Prostate gland (tissue), 2 donors: ENCODE results near the gene TECPR2. TPM values are rescaled to one million over a fixed set of nuclear protein-coding genes. Genes with fewer than 3 reads are reported as not detected.

Source experiments
- DNase-seq: peaks from one replicate; pipeline ENCODE4 v3.0.0-alpha.2; 2019; ENCODE audit warnings: low spot score
- H3K27ac ChIP-seq, 2 donors: fragments of 200-600 bp; sonication (generic); 2 replicates each; pipeline ENCODE4 v1.5.1; 2017 to 2019
- H3K27me3 ChIP-seq: fragments of 200-600 bp; sonication (generic); replicated peaks from 2 replicates; pipeline ENCODE4 v1.5.1; 2019; ENCODE audit not compliant: insufficient read depth
- H3K36me3 ChIP-seq, 2 donors: fragments of 200-600 bp; sonication (generic); 1 replicate in 1 of 2; 2 replicates in 1 of 2; pipeline versions ENCODE4 v1.5.1 to v1.8.1; 2017 to 2019
- H3K4me1 ChIP-seq: fragments of 200-600 bp; sonication (generic); replicated peaks from 2 replicates; pipeline ENCODE4 v1.5.1; 2019
- H3K4me3 ChIP-seq, 2 donors: fragments of 200-600 bp; sonication (generic); 2 replicates each; pipeline ENCODE4 v1.5.1; 2017 to 2019
- H3K9me3 ChIP-seq: fragments of 200-600 bp; sonication (generic); 2 replicates; pipeline ENCODE4 v1.5.1; 2017
- POLR2A ChIP-seq: fragments of 450-650 bp; IDR thresholded peaks from one replicate; pipeline ENCODE4 v1.6.1; 2016; ENCODE audit warnings: antibody characterized with exemption, mild to moderate bottlenecking
- POLR2AphosphoS5 ChIP-seq: sonication (generic); formaldehyde crosslinking; IDR thresholded peaks from one replicate; pipeline ENCODE4 v1.6.1; 2017; ENCODE audit warnings: antibody characterized with exemption
- WGBS: methylation state at CpG from one replicate; pipeline ENCODE4 v1.1.5; 2018; 5-methylcytosine and 5-hydroxymethylcytosine counted together
- intact Hi-C: fragments of 100-400 bp; cut with DNase I; formaldehyde crosslinking; loops from one replicate; pipeline ENCODE4 v1.14.2; 2022
- total RNA-seq, 2 donors: library from RNA; depleted of rRNA; stranded (reverse); fragments of >200 nt; gene quantifications; one replicate each; pipeline ENCODE4 v1.1.0, GENCODE V29; 2016
- TF ChIP-seq, protein P1 (sequence below), 4 experiments: fragments of 200-600 bp in 2 of 4; fragments of 450-650 bp in 2 of 4; sonication (generic) in 2 of 4; IDR thresholded peaks; 1 replicate in 3 of 4; 2 replicates in 1 of 4; pipeline ENCODE4 v1.5.1; 2016 to 2019; ENCODE audit warnings: antibody characterized with exemption in 4 of 4, mild to moderate bottlenecking in 2 of 4, moderate library complexity in 2 of 4

The TECPR2 gene
- total RNA-seq, 2 donors from 2014 or later = 12.9 to 45.0 TPM

DNA sequence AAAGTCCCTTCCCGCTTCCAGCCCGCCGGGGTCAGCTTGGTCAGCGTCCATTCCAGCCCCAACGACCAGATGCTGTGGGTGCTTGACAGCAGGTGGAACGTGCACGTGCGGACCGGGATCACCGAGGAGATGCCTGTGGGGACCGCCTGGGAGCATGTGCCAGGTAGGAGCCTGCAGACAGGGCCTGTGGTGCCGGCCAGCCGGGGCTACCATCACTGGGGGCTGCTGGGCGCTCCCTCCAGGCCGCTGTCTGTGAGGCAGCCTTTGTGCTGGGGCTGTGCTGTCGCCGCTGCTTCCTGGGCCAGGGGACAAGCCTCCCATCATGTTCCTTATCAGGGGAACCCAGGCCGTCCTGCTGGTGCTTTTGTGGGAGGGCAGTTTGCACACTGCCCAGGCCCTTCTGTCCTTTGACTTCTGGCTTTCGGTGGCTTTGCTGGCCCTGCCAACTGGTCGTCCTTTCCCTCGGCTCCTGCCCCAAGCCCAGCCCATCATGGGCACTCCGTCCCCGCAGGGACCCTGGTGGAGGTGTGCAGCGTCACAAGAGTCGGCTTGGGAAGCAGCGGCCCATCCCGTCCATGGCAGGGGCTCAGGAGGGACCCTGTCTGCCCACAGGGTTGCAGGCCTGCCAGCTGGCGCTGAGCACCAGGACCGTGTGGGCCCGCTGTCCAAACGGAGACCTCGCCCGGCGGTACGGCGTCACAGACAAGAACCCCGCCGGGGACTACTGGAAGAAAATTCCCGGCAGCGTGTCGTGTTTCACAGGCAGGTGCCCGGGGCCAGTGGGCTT, 134.4 kb downstream of the TECPR2 start:
- H3K4me3 ChIP-seq = no peak overlapping the region
- no peaks in the 10 kb centered on the region for H3K36me3 ChIP-seq
- intact Hi-C loops = no loop called here
- no peak overlapping the region for H3K27ac ChIP-seq
- 93% methylated on average over 39 of the region's 42 CpGs for WGBS
- DNase-seq = no peak
- H3K27me3 ChIP-seq = no peaks in the 10 kb centered on the region
- TF ChIP-seq, protein P1, sequence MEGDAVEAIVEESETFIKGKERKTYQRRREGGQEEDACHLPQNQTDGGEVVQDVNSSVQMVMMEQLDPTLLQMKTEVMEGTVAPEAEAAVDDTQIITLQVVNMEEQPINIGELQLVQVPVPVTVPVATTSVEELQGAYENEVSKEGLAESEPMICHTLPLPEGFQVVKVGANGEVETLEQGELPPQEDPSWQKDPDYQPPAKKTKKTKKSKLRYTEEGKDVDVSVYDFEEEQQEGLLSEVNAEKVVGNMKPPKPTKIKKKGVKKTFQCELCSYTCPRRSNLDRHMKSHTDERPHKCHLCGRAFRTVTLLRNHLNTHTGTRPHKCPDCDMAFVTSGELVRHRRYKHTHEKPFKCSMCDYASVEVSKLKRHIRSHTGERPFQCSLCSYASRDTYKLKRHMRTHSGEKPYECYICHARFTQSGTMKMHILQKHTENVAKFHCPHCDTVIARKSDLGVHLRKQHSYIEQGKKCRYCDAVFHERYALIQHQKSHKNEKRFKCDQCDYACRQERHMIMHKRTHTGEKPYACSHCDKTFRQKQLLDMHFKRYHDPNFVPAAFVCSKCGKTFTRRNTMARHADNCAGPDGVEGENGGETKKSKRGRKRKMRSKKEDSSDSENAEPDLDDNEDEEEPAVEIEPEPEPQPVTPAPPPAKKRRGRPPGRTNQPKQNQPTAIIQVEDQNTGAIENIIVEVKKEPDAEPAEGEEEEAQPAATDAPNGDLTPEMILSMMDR (IDR thresholded peaks at IDR 0.05) = no peak
- TF ChIP-seq POLR2A (no peak), POLR2AphosphoS5 (no peak)
- H3K4me1 ChIP-seq = no peaks in the 10 kb centered on the region
- no peaks in the 10 kb centered on the region for H3K9me3 ChIP-seq

DNA sequence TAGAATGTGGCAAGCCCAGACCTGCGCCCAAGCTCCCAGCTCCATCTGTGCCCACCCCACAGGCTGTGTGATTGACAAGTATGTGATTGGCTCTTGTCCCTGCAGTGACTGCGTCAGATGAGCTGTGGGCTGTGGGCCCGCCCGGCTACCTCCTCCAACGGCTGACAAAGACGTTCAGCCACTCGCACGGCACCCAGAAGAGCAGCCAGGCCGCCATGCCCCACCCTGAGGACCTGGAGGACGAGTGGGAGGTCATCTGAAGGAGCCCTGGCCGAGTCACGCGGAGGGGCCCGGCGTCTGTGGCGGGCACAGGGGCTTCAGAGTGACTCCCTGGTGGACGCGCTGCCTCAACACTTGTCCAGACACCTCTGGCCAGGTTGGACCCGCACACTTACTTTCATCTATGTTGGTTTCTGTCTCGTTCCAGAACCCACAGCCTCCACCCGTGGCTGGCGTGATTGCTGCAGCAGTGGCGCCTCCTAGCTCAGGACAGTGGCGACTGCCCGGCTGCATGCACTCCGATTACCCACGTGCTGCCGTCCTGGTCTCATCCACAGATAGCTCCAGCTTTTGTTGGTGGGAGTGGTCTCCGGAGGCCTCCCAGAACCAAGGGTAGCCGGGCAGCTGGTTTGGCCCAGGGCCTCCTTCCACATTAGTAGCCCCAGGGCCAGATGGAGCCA, 135.4 kb downstream of the TECPR2 start:
- H3K36me3 ChIP-seq = no peaks in the 10 kb centered on the region
- 87% methylated on average over 30 of the region's 30 CpGs for WGBS

DNA sequence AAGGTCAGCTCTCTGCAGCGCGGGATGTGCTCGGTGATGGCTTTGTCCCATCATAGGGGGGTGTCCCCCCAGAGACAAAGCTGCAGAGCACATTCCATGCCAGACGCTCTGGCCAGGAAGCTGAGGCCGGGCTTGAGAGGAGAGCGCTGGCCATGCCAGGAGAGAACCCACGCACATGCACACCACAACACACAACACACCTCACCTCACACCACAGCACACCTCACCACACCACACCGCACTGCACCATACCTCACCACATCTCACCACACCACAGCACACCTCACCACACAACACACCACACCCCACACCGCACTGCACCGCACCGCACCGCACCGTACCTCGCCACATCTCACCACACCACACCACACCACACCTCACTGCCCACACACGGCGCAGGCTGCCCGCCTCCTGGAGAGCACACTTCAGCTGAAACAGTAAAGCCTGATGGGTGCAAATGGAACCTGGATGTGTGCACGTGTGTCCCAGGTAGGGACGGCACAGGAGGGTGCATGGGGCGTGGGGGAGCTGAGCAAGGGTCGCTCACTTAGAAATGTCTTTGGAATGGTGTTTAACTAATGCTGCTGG, 136.0 kb downstream of the TECPR2 start:
- TF ChIP-seq POLR2A = no peak
- WGBS = 93% methylated on average over 20 of the region's 21 CpGs
- H3K4me3 ChIP-seq = no peak overlapping the region
- H3K27ac ChIP-seq = no peak overlapping the region
- no peaks in the 10 kb centered on the region for H3K36me3 ChIP-seq
- intact Hi-C loops = no loop called here
- DNase-seq = no peak
- no peaks in the 10 kb centered on the region for H3K4me1 ChIP-seq
- H3K9me3 ChIP-seq = no peaks in the 10 kb centered on the region
- no peaks in the 10 kb centered on the region for H3K27me3 ChIP-seq

More for the DNA sequence above, 135.4 kb downstream of the TECPR2 start:
- no peak overlapping the region for H3K27ac ChIP-seq
- H3K4me3 ChIP-seq = no peak overlapping the region
- H3K4me1 ChIP-seq = no peaks in the 10 kb centered on the region
- intact Hi-C loops = no loop called here
- no peak for DNase-seq
- H3K9me3 ChIP-seq = no peaks in the 10 kb centered on the region
- H3K27me3 ChIP-seq = no peaks in the 10 kb centered on the region
- TF ChIP-seq POLR2A = no peak
- no peak for TF ChIP-seq POLR2AphosphoS5
- TF ChIP-seq, protein P1 (IDR thresholded peaks at IDR 0.05) = peak in 2 of 4 experiments; percentile 25 to 31

DNA sequence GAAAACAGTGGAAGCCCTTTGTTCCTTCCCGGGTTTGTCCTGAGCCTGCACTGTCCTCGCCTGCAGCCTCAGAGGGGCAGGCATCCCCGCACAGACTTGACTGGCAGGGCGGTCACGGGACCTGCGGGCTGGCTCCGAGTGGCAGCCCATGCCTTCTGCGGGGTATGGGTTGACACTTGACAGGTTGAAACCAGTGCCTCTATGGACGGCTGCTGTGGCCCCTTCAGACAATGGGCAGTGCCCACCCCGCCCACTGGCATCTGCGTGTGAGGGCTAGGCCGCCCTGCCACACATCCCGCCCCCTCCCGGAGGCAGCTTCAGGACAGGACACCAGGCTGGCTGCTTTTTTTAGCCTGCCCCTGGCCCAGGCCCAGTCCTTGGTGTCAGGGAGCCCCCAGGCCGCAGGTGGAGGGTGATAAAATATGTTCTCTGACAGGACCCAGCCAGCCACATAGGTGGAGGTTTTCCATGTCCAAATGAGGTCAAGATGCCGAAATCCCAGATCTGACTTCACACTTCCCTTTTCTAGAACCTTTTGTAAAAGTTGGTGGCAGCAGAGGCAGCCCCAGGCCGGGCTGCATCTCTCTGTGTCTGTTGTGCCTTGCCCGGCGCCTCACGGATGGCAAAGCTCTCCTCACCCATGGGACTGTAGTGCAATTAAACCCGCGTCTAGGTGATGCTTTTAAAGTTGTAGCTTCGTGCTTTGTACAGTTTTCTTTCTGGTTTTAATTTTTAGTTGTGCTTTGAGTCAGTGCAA, 136.8 kb downstream of the TECPR2 start:
- no peaks in the 10 kb centered on the region for H3K27me3 ChIP-seq
- TF ChIP-seq, protein P1 (IDR thresholded peaks at IDR 0.05) = no peak
- no peak for TF ChIP-seq POLR2AphosphoS5
- TF ChIP-seq POLR2A = no peak
- no peak overlapping the region for H3K4me3 ChIP-seq
- no peaks in the 10 kb centered on the region for H3K36me3 ChIP-seq
- no peak for DNase-seq
- intact Hi-C loops = no loop called here
- H3K4me1 ChIP-seq = no peaks in the 10 kb centered on the region
- WGBS = 45% methylated on average over 21 of the region's 23 CpGs
- H3K9me3 ChIP-seq = no peaks in the 10 kb centered on the region
- peak overlapping the region; percentile 70 to 79 for H3K27ac ChIP-seq

- 30% methylated on average over 14 of the region's 14 CpGs for WGBS
- Histone ChIP-seq H3K27ac (peak overlapping the region; percentile 70 to 79), H3K36me3 (no peaks in the 10 kb centered on the region), H3K27me3 (no peaks in the 10 kb centered on the region), H3K9me3 (no peaks in the 10 kb centered on the region), H3K4me3 (no peak overlapping the region), H3K4me1 (no peaks in the 10 kb centered on the region)
- intact Hi-C loops = no loop called here
- TF ChIP-seq, protein P1 (IDR thresholded peaks at IDR 0.05) = peak in 1 of 4 experiments; percentile 9
- TF ChIP-seq POLR2AphosphoS5 (peak; percentile 83), POLR2A (peak; percentile 42)
- DNase-seq = peak; percentile 88
These were observed 137.5 kb downstream of the TECPR2 start for GRCh38 chr14:102500158-102500662.
